T-helper 17 cell (primary cell): ENCODE measurements around the gene PHACTR2. TPM values are rescaled to one million over a fixed set of nuclear protein-coding genes. Genes with fewer than 3 reads are reported as not detected.
A peak's percentile ranks its signal among the peaks of the same experiment; 100 is the strongest.
"Not testable (repeated sequence)": the region's sequence is repeated elsewhere in the genome, so short reads cannot be mapped to it uniquely, and the experiment has no call there.

Experiments
- ATAC-seq: fragments of 150-1000 bp; cut with Tn5 transposase; 2 replicates; pipeline ENCODE4 v1.10.0; 2021; ENCODE audit warnings: mild to moderate bottlenecking, moderate library complexity
- DNase-seq, 3 donors: peaks; one replicate each; pipeline versions ENCODE4 v3.0.0 to v3.0.0-alpha.2; 2020 to 2021
- H3K9me3 ChIP-seq: one replicate; pipeline ENCODE4 v1.7.0; 2013; ENCODE audit warnings: low read length, mild to moderate bottlenecking; ENCODE audit not compliant: control insufficient read depth, poor library complexity, severe bottlenecking
- H3K27ac Mint-ChIP-seq: one replicate; pipeline ENCODE4 v1.8.0; 2022; ENCODE audit warnings: mild to moderate bottlenecking, moderate library complexity, mixed read lengths
- H3K27me3 Mint-ChIP-seq: one replicate; pipeline ENCODE4 v1.8.0; 2022; ENCODE audit warnings: mixed read lengths
- H3K36me3 Mint-ChIP-seq: one replicate; pipeline ENCODE4 v1.8.0; 2022; ENCODE audit warnings: low read depth, mixed read lengths
- H3K4me1 Mint-ChIP-seq: one replicate; pipeline ENCODE4 v1.8.0; 2022; ENCODE audit warnings: mild to moderate bottlenecking, mixed read lengths
- H3K4me3 Mint-ChIP-seq: one replicate; pipeline ENCODE4 v1.8.0; 2022; ENCODE audit warnings: mild to moderate bottlenecking, moderate library complexity, mixed read lengths
- total RNA-seq, 4 donors: library from RNA in 2 of 4; stranded (reverse) in 2 of 4; gene quantifications; one replicate each; pipeline ENCODE4 v1.2.3 and lab custom pipeline; 2022 to 2026

The PHACTR2 gene
- total RNA-seq, 2 donors from 2014 or later, result 66.1 to 66.3 TPM

- H3K4me1 Mint-ChIP-seq, result no peaks in the 10 kb centered on the region
- ATAC-seq (no peak), DNase-seq (no peak)
- H3K27me3 Mint-ChIP-seq, result no peaks in the 10 kb centered on the region
- no peaks in the 10 kb centered on the region for H3K36me3 Mint-ChIP-seq
- H3K4me3 Mint-ChIP-seq, result no peak overlapping the region
- no peak overlapping the region for H3K27ac Mint-ChIP-seq
- H3K9me3 ChIP-seq, result no peaks in the 10 kb centered on the region
Observed at GRCh38 chr6:143656026-143656425, 21.7 kb upstream of the PHACTR2 start.

- no peaks in the 10 kb centered on the region for H3K9me3 ChIP-seq
- Mint-ChIP-seq H3K36me3 (no peaks in the 10 kb centered on the region), H3K4me3 (no peak overlapping the region), H3K4me1 (no peaks in the 10 kb centered on the region), H3K27ac (no peak overlapping the region), H3K27me3 (no peaks in the 10 kb centered on the region)
- ATAC-seq, result no peak
- no peak for DNase-seq
Observed at GRCh38 chr6:143657809-143658208, 20.0 kb upstream of the PHACTR2 start.

- H3K36me3 Mint-ChIP-seq, H3K4me3 Mint-ChIP-seq, ATAC-seq, H3K9me3 ChIP-seq, DNase-seq, H3K27ac Mint-ChIP-seq, H3K27me3 Mint-ChIP-seq, H3K4me1 Mint-ChIP-seq: not testable (repeated sequence)
Observed at GRCh38 chr6:143660170-143660569, 17.6 kb upstream of the PHACTR2 start.

- Mint-ChIP-seq H3K27me3 (no peaks in the 10 kb centered on the region), H3K27ac (no peak overlapping the region), H3K4me3 (no peak overlapping the region), H3K36me3 (peaks cover 3% of the 10 kb centered on the region), H3K4me1 (no peaks in the 10 kb centered on the region)
- ATAC-seq (no peak), DNase-seq (no peak)
- no peaks in the 10 kb centered on the region for H3K9me3 ChIP-seq
Observed at GRCh38 chr6:143664171-143664570, 13.6 kb upstream of the PHACTR2 start.

- DNase-seq, H3K27me3 Mint-ChIP-seq, H3K27ac Mint-ChIP-seq, ATAC-seq, H3K9me3 ChIP-seq, H3K36me3 Mint-ChIP-seq, H3K4me1 Mint-ChIP-seq, H3K4me3 Mint-ChIP-seq: not testable (repeated sequence)
Observed at GRCh38 chr6:143666007-143666406, 11.8 kb upstream of the PHACTR2 start.

- not testable (repeated sequence) for H3K36me3 Mint-ChIP-seq, H3K27me3 Mint-ChIP-seq, ATAC-seq, H3K27ac Mint-ChIP-seq, H3K4me1 Mint-ChIP-seq, H3K9me3 ChIP-seq, H3K4me3 Mint-ChIP-seq, DNase-seq
Observed at GRCh38 chr6:143669483-143669882, 8.3 kb upstream of the PHACTR2 start.

GRCh38 chr6:143673669-143674068, 4.1 kb upstream of the PHACTR2 start:
- DNase-seq (no peak), ATAC-seq (no peak)
- Mint-ChIP-seq H3K27ac (no peak overlapping the region), H3K36me3 (no peaks in the 10 kb centered on the region), H3K27me3 (no peaks in the 10 kb centered on the region), H3K4me1 (peaks cover 23% of the 10 kb centered on the region), H3K4me3 (no peak overlapping the region)
- no peaks in the 10 kb centered on the region for H3K9me3 ChIP-seq

- no peak for DNase-seq
- Mint-ChIP-seq H3K27ac (no peak overlapping the region), H3K4me1 (peaks cover 26% of the 10 kb centered on the region), H3K36me3 (no peaks in the 10 kb centered on the region), H3K27me3 (no peaks in the 10 kb centered on the region), H3K4me3 (no peak overlapping the region)
- no peak for ATAC-seq
- no peaks in the 10 kb centered on the region for H3K9me3 ChIP-seq
Observed at GRCh38 chr6:143674483-143675381, 3.0 kb upstream of the PHACTR2 start.

- DNase-seq (no peak), ATAC-seq (no peak)
- H3K36me3 Mint-ChIP-seq, result no peaks in the 10 kb centered on the region
- no peak overlapping the region for H3K4me3 Mint-ChIP-seq
- H3K27me3 Mint-ChIP-seq, result no peaks in the 10 kb centered on the region
- no peak overlapping the region for H3K27ac Mint-ChIP-seq
- H3K4me1 Mint-ChIP-seq, result peaks cover 22% of the 10 kb centered on the region
- no peaks in the 10 kb centered on the region for H3K9me3 ChIP-seq
Observed at GRCh38 chr6:143675382-143675900, 2.3 kb upstream of the PHACTR2 start.

GRCh38 chr6:143675946-143676345, 1.8 kb upstream of the PHACTR2 start:
- H3K9me3 ChIP-seq, result no peaks in the 10 kb centered on the region
- DNase-seq, result no peak
- Mint-ChIP-seq H3K27ac (no peak overlapping the region), H3K4me1 (peaks cover 21% of the 10 kb centered on the region), H3K27me3 (no peaks in the 10 kb centered on the region), H3K36me3 (no peaks in the 10 kb centered on the region), H3K4me3 (no peak overlapping the region)
- no peak for ATAC-seq

- H3K4me1 Mint-ChIP-seq, result peaks cover 21% of the 10 kb centered on the region
- H3K4me3 Mint-ChIP-seq, result no peak overlapping the region
Observed at GRCh38 chr6:143676437-143677045, 1.2 kb upstream of the PHACTR2 start.

GRCh38 chr6:143677577-143677890, 231 bp upstream of the PHACTR2 start:
- Mint-ChIP-seq H3K36me3 (peaks cover 2% of the 10 kb centered on the region), H3K4me3 (peak overlapping the region; percentile 76), H3K4me1 (peaks cover 24% of the 10 kb centered on the region), H3K27me3 (no peaks in the 10 kb centered on the region), H3K27ac (no peak overlapping the region)
- H3K9me3 ChIP-seq, result no peaks in the 10 kb centered on the region
- DNase-seq (no peak), ATAC-seq (no peak)

More at GRCh38 chr6:143676437-143677045, 1.2 kb upstream of the PHACTR2 start:
- no peak for ATAC-seq
- no peaks in the 10 kb centered on the region for H3K27me3 Mint-ChIP-seq
- no peak overlapping the region for H3K27ac Mint-ChIP-seq
- H3K9me3 ChIP-seq, result no peaks in the 10 kb centered on the region
- no peak for DNase-seq
- H3K36me3 Mint-ChIP-seq, result no peaks in the 10 kb centered on the region

- peaks cover 3% of the 10 kb centered on the region for H3K36me3 Mint-ChIP-seq
- peaks cover 2% of the 10 kb centered on the region for H3K9me3 ChIP-seq
- DNase-seq (no peak), ATAC-seq (no peak)
- no peaks in the 10 kb centered on the region for H3K27me3 Mint-ChIP-seq
- no peak overlapping the region for H3K27ac Mint-ChIP-seq
- H3K4me1 Mint-ChIP-seq, result peaks cover 25% of the 10 kb centered on the region
- peak overlapping the region; percentile 71 for H3K4me3 Mint-ChIP-seq
Observed at GRCh38 chr6:143679041-143679440, 1.3 kb downstream of the PHACTR2 start.
